Measurements from ENCODE around the gene SYDE1. TPM values are rescaled to one million over a fixed set of nuclear protein-coding genes. Genes with fewer than 3 reads are reported as not detected.

The SYDE1 gene
- total and polyA plus RNA-seq, 2 of the 4 experiments (the other 2 are of a cell fraction), result 19.4 to 64.9 TPM

- TF ChIP-seq, protein P1, sequence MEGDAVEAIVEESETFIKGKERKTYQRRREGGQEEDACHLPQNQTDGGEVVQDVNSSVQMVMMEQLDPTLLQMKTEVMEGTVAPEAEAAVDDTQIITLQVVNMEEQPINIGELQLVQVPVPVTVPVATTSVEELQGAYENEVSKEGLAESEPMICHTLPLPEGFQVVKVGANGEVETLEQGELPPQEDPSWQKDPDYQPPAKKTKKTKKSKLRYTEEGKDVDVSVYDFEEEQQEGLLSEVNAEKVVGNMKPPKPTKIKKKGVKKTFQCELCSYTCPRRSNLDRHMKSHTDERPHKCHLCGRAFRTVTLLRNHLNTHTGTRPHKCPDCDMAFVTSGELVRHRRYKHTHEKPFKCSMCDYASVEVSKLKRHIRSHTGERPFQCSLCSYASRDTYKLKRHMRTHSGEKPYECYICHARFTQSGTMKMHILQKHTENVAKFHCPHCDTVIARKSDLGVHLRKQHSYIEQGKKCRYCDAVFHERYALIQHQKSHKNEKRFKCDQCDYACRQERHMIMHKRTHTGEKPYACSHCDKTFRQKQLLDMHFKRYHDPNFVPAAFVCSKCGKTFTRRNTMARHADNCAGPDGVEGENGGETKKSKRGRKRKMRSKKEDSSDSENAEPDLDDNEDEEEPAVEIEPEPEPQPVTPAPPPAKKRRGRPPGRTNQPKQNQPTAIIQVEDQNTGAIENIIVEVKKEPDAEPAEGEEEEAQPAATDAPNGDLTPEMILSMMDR (conservative IDR thresholded peaks at IDR 0.05; ENCODE audit: low read depth, low read length), result no peak
- TF ChIP-seq NFE2L2 (IDR thresholded peaks at IDR 0.05; ENCODE audit: low read depth, low read length), result no peak
Measured at GRCh38 chr19:15115762-15116615, 8.8 kb downstream of the SYDE1 start (continued).

DNA sequence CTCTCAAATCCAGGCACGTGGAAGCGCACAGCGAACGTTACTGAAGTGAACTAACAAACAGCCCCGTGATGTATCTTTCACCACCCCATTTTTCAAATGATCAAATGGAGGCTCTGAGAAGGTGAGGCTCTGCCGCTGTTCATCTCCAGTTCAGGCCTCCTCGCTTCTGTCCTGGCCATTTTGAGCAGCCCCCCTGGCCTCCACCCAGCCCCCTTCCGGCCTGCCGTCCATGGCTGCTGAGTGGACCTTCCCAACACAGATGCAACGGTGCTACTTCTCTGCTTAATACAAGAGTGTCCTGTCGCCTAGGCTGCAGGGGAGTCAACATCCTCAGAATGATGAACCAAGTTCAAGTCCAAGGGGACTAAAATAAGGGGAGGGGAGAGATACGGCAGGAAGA is 9.7 kb downstream of the SYDE1 start:
- ChIA-PET CTCF (no interaction called here), POLR2A (ENCODE audit: unreplicated experiment) (no interaction called here)
- ATAC-seq (ENCODE audit: low read depth), result no peak
- Histone ChIP-seq H3K9me1 (ENCODE audit: insufficient read depth, low read length) (peaks cover 10% of the 10 kb centered on the region; the same call in 1 of the 2 replicates), H4K20me1 (ENCODE audit: insufficient read depth, low read length) (peaks cover 29% of the 10 kb centered on the region), H4K5ac (ENCODE audit: low read depth, low read length) (no peak overlapping the region), H4K91ac (ENCODE audit: insufficient read depth, low read depth, low read length) (no peak overlapping the region), H2BK20ac (ENCODE audit: low read depth, low read length) (no peak overlapping the region), H2AK9ac (replicated peaks; ENCODE audit: low read depth, low read length, poor library complexity) (no peak overlapping the region), H3K9me3 (ENCODE audit: control insufficient read depth, insufficient read depth, low read length) (peaks cover 2% of the 10 kb centered on the region; the same call in 1 of the 2 replicates), H3K18ac (ENCODE audit: low read depth, low read length) (no peak overlapping the region), H3K27ac (ENCODE audit: insufficient read depth, low read length) (no peak overlapping the region), H2BK15ac (ENCODE audit: low read depth, low read length) (no peak overlapping the region), H3K36me3 (ENCODE audit: control insufficient read depth, insufficient read depth, low read length) (peaks cover 86% of the 10 kb centered on the region), H3K9ac (ENCODE audit: low read depth, low read length) (no peak overlapping the region), H2BK120ac (ENCODE audit: low read depth, low read length) (no peak overlapping the region), H4K8ac (ENCODE audit: low read depth in 2 of 2, low read length in 2 of 2) (no peak overlapping the region), H3K14ac (replicated peaks; ENCODE audit: low read depth, low read length) (no peak overlapping the region), H3K4me3 (ENCODE audit: insufficient read depth, low read depth, low read length) (no peak overlapping the region), H3K56ac (ENCODE audit: extremely low read depth, insufficient read depth, low read length) (no peak overlapping the region), H2AK5ac (ENCODE audit: low read depth, low read length) (no peak overlapping the region), H3K27me3 (ENCODE audit: control insufficient read depth, insufficient read depth, low read length) (no peaks in the 10 kb centered on the region), H3K4ac (ENCODE audit: low read depth, low read length) (no peak overlapping the region), H3K23ac (ENCODE audit: low read depth, low read length) (0 out of 2 replicates have a peak overlapping the region, but pooled peaks have one; percentile 51), H2BK5ac (ENCODE audit: low read depth, low read length, poor library complexity, severe bottlenecking) (no peak overlapping the region), H2AFZ (replicated peaks; ENCODE audit: low read length, poor library complexity) (no peak overlapping the region), H3K79me1 (ENCODE audit: low read depth in 1 of 2, low read length in 2 of 2) (peaks cover 15 to 57% of the 10 kb centered on the region in 2 experiments), H3K4me1 (ENCODE audit: control insufficient read depth, insufficient read depth, low read length) (no peaks in the 10 kb centered on the region; the same call in 1 of the 2 replicates), H3K4me2 (ENCODE audit: low read depth, low read length) (no peak overlapping the region)
- dilution Hi-C loops (cut with HindIII; ENCODE audit: low sequenced_read_pairs, unreplicated experiment) (no loop called here), intact Hi-C loops (cut with micrococcal nuclease) (no loop called here), in situ Hi-C loops (cut with MboI; ENCODE audit: low sequenced_read_pairs) (loop anchor here (10.0 to 25.0 kb wide), 2 partner anchors 138 to 1070 kb away; partner anchors contain the start of genes AP1M1 and FAM32A)
- BruUV-seq (replicated peaks), result no TSS peak
- no peak for DNase-seq
- WGBS, 2 experiments (ENCODE audit: extremely low coverage in 2 of 2, insufficient read length in 1 of 2), result 79% methylated on average over 7 of the region's 12 CpGs; no CpG with 5 or more reads in 1 of the 2 experiments
- TF ChIP-seq POLR2A (IDR thresholded peaks at IDR 0.05; ENCODE audit: low read depth, low read length) (no peak), CEBPB (IDR thresholded peaks at IDR 0.05; ENCODE audit: low read depth, low read length) (no peak), CHD1 (IDR thresholded peaks at IDR 0.05; ENCODE audit: low read depth, low read length) (no peak), RAD21 (IDR thresholded peaks at IDR 0.05; ENCODE audit: low read length) (no peak), NFE2L2 (IDR thresholded peaks at IDR 0.05; ENCODE audit: low read depth, low read length) (no peak), SMC3 (IDR thresholded peaks at IDR 0.05; ENCODE audit: low read depth, low read length) (no peak), RFX5 (IDR thresholded peaks at IDR 0.05; ENCODE audit: low read depth, low read length) (no peak)
- TF ChIP-seq, protein P2, sequence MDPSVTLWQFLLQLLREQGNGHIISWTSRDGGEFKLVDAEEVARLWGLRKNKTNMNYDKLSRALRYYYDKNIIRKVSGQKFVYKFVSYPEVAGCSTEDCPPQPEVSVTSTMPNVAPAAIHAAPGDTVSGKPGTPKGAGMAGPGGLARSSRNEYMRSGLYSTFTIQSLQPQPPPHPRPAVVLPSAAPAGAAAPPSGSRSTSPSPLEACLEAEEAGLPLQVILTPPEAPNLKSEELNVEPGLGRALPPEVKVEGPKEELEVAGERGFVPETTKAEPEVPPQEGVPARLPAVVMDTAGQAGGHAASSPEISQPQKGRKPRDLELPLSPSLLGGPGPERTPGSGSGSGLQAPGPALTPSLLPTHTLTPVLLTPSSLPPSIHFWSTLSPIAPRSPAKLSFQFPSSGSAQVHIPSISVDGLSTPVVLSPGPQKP (IDR thresholded peaks at IDR 0.05; ENCODE audit: borderline replicate concordance, low read depth, low read length), result no peak
- TF ChIP-seq, protein P3, sequence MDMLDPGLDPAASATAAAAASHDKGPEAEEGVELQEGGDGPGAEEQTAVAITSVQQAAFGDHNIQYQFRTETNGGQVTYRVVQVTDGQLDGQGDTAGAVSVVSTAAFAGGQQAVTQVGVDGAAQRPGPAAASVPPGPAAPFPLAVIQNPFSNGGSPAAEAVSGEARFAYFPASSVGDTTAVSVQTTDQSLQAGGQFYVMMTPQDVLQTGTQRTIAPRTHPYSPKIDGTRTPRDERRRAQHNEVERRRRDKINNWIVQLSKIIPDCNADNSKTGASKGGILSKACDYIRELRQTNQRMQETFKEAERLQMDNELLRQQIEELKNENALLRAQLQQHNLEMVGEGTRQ (IDR thresholded peaks at IDR 0.05; ENCODE audit: low read depth, low read length), result no peak

All from IMR-90 (cell line).